VCaP (cell line): ENCODE results near the gene TMEM187.

Source experiments
- H3K27ac ChIP-seq: fragments of 450-650 bp; 2 replicates; pipeline ENCODE4 v1.5.1; 2017
- TF ChIP-seq, protein P1 (sequence below): fragments of 450-650 bp; conservative IDR thresholded peaks from 2 replicates; pipeline ENCODE4 v1.5.1; 2017; ENCODE audit warnings: mild to moderate bottlenecking, moderate library complexity

The TMEM187 gene

DNA sequence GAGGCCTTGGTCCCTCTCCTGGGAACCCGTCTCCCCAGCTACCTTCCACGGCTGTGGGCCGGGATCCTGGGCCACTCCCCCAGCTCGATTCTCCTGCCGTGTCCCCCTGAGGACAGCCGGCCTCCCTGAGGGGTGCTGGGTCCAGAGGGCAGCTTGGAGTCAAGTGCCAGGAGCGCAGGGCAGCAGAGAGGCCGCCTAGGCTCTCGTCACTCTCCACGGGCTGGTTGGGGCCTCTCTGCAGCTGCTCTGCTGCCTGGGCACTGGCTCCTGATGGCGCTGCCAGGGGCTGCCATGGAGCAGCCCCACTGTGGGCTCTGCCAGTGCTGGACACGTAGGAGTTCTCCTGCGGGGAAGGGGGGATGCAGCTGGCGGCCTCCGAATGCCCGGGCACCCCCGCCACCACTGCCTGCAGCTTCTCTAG, 40.5 kb downstream of the TMEM187 start:
- H3K27ac ChIP-seq, result no peak overlapping the region
- TF ChIP-seq, protein P1, sequence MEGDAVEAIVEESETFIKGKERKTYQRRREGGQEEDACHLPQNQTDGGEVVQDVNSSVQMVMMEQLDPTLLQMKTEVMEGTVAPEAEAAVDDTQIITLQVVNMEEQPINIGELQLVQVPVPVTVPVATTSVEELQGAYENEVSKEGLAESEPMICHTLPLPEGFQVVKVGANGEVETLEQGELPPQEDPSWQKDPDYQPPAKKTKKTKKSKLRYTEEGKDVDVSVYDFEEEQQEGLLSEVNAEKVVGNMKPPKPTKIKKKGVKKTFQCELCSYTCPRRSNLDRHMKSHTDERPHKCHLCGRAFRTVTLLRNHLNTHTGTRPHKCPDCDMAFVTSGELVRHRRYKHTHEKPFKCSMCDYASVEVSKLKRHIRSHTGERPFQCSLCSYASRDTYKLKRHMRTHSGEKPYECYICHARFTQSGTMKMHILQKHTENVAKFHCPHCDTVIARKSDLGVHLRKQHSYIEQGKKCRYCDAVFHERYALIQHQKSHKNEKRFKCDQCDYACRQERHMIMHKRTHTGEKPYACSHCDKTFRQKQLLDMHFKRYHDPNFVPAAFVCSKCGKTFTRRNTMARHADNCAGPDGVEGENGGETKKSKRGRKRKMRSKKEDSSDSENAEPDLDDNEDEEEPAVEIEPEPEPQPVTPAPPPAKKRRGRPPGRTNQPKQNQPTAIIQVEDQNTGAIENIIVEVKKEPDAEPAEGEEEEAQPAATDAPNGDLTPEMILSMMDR, result no peak

DNA sequence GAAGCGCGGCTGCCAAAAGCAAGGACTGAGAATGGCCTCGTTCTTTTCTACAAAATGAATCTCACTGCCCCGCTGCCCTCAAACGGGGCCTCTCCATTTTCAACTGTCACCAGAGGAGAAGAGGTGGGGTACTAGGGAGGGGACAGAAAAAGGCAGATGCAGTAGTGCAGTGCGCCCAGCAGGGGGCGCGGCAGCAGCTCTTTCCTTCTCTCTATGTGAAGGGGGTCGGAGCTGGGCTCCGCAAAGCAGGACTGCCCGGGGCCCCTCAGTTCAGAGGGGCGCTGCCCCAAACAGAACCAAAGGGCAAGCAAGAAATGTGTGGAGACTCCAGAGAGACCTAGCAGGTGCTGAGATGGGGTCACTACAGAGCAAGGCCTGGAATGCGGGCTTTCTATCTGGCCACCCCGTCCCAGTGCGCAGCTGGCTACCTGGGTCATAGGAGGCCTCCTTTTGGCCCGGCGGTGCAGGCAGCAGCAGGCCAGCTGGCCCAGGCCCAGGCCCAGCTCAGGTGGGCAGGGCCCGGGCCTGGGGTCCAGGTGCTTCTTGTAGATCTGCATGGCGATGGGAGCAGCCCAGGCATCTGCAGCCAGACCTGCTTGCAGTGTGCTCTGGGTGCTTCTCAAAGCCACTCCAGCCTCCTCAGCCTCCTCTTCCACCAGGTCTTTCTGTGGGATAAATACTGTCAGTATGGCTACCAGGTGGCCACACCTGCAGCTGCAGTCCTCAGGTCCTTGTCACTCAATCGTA, 41.2 kb downstream of the TMEM187 start:
- no peak overlapping the region for H3K27ac ChIP-seq
- TF ChIP-seq, protein P1, result peak; percentile 85

DNA sequence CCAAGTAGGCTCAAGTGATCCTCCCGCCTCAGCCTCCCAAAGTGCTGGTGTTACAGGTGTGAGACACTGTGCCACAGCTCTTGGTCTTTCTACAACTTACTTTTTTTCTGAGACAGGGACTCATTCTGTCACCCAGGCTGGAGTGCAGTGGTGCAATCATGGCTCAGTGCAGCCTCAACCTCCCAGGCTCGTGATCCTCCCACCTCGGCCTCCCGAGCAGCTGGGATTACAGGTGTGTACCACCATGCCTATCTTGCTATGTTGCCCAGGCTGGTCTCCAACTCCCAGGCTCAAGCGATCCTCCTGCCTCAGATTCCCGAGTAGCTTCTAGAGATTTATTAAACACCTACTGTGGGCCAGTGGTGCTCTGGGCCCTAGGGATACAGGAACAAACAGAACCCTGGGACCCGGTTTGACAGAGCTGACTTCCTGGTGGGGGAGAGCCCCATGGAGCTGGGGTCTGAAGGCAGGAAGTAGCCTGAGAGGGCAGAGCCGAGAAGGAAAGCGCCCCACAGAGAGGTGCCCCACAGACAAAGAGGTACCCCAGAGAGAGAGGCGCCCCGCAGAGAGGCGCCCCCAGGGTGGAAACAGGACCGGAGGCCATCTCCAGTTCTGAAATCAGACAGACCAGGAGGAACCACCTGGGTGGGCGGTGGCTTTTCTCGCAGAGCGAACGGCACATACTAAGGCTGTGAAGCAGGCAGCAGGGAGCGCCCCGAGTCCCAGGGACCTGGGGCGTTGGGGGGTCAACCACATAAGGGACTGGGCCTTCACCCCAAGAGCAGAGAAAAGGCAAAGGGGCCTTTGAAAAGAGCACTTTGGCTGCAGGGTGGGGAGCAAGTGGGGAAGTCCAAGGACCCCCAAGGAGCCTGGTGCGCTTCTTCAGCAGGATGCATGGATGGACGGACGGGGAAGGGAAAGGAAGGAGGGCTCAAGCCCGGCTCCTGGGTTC, 42.2 kb downstream of the TMEM187 start:
- H3K27ac ChIP-seq, result peak overlapping the region; percentile 91
- TF ChIP-seq, protein P1, result no peak

GRCh38 chrX:154015581-154016264, 43.2 kb downstream of the TMEM187 start:
- peak overlapping the region; percentile 91 for H3K27ac ChIP-seq
- TF ChIP-seq, protein P1, result no peak

DNA sequence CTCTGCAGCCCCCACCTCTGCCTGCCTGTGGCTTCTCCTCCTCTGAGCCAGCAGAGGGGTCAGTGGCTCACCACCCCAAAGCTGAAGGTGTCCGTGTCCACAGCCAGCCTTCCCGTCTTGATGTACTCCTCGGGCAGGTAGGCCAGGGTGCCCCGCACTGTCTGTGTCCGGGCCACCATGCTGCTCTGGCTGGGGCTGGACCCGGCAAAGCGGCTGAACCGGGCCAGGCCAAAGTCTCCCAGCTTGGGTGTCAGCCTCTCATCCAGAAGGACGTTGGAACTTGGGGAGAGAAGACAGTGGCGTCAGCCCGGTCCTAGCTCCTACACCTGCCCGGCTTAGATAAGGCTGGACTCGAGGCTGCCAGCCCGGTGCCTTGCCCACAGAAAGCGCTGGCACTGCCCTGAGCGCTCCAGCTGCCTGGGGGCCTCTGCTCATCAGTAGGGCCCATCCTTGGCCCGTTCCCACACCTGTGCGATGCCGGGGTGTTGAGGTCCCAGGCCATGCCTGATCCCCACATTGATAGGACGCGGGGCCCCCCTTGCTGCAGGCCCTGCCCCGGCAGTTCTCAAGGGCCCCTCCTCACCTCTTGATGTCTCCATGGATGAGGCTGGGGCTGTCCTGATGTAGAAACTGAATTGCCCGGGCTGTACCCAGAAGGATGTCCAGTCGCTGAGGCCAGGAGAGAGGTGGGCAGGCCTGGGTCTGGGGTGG, 44.0 kb downstream of the TMEM187 start:
- H3K27ac ChIP-seq, result peak overlapping the region; percentile 91; the same call in 1 of the 2 replicates
- TF ChIP-seq, protein P1, result no peak

- peak overlapping the region; percentile 91 for H3K27ac ChIP-seq
- TF ChIP-seq, protein P1, result no peak
Measured at GRCh38 chrX:154017766-154018517, 45.4 kb downstream of the TMEM187 start.
